IPS-NIHi7 (cell line): ENCODE results near the gene PAIP2.
A peak's percentile ranks its signal among the peaks of the same experiment; 100 is the strongest.
"Not testable (repeated sequence)": the region's sequence is repeated elsewhere in the genome, so short reads cannot be mapped to it uniquely, and the experiment has no call there.

ENCODE experiments used
- DNase-seq: peaks from one replicate; pipeline ENCODE4 v3.0.0; 2012; ENCODE audit warnings: mixed read lengths; ENCODE audit errors: extremely low spot score

The PAIP2 gene

DNA sequence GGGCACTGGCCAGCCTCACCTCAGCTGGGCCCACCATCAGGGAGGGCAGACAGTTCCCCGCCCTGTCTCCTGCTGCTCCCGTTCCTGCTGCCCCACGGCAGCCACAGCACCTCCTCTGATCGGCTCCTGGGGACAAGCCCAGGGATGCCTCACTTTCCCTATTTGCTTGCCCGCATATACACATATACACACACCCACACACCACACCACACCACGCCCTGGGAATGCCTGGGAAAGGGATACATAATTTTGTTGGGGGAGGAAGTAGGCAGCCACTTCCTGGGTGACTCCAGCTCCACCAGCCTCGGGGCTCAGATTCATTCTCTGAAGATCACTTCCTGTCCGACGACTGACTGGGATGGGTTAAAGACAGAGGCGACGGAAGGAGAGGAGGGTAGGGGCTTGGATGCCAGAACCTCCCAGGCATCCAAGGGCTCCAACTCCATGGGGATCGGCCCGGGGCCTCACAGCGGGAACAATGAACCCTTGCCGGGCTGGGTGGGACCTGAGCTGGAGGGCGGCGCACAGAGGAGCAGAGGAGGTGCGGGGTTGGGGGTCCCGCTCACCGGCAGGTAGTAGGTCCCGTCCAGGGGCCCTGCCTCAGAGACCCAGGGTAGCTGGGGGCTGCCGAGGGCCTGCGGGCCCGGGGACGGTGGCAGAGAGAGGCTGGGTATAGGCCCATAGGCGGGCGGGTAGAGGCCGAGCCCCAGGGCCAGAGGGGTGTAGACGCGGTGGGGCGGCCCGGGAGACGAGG is 50.1 kb downstream of the PAIP2 start:
- peak; percentile 30 for DNase-seq

- DNase-seq: no peak
Observed at GRCh38 chr5:139392324-139392677, 50.6 kb downstream of the PAIP2 start.

- DNase-seq: peak; percentile 88
Observed at GRCh38 chr5:139392678-139393496, 51.2 kb downstream of the PAIP2 start.

DNA sequence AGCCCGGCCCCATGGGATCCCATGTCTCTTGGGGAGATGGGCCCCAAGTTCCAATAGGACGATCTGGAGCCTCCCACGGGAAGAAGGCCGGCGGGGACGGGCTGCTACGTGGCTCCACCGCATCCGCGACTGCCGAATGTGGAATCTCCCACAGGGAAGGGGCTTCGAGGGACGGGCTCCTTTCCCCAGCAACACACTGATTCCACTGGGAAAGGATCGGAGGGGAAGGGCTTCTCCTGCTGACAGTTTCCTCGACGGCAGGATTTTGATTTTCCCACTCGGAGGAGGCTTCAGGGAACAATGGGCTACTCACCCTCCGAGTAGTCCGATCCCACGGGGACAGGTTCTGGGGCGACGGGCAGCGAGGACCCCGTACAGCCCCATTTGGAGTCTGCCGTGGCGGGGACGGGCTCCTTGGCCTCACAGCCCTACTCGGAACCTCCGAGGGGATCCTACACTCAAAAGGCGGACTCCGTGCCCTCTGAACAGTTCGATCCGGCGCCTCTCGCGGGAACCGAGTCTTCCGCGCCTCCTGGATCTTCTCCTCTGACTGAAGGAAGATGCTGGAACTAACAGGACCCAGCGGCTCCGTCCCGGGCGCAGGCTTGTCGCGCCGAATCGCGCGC is 52.0 kb downstream of the PAIP2 start:
- DNase-seq: no peak

- DNase-seq: peak; percentile 66
Observed at GRCh38 chr5:139394123-139394653, 52.5 kb downstream of the PAIP2 start.

DNA sequence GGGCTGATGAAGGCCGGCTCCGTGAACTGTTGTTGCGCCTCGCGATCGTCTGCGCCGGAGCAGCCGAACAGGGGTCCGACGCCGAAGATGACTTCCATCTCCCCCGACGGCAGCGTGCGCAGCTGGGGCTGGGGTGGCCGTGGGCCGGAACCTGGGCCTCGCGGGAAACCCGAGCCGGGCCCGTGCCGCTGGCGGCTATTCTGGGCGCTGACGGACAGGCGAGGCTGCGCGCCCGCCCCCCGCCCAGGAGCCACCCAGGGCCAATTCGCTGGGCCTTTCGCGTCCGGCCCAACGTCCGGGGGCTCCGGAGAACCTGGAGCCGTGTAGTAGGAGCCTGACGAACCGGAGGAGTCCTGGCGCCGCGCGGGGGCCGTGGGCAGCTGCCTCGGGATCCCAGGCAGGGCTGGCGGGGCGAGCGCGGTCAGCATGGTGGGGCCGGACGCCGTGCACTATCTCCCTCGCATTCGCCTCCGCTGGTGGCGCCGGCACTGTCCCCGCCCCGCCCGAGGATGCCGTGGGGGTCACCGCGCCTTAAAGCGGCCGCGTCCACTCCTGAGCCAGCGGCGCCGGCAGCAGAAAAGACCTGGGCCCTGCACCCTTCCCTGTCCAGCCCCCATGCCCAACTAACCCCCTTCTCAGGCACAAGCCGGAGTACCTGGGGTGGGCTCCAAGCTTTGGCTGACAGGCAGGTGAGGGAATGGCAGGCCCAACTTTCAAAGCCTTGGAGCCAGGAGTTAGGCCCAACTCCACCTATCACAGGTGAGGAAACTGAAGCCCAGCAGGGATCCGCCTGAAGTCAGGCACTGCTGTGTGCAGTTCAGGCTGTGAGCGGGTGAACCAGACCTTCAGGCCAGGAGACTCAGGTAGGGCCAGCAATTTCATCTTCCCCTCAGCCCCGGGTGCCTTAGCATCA is 53.3 kb downstream of the PAIP2 start, which contains the start of gene PROB1:
Gene PROB1 (minus strand): TSS at position 451 of the 913 bp plus-strand sequence. CDS start 23 bp downstream, at position 428.
- no peak for DNase-seq

DNA sequence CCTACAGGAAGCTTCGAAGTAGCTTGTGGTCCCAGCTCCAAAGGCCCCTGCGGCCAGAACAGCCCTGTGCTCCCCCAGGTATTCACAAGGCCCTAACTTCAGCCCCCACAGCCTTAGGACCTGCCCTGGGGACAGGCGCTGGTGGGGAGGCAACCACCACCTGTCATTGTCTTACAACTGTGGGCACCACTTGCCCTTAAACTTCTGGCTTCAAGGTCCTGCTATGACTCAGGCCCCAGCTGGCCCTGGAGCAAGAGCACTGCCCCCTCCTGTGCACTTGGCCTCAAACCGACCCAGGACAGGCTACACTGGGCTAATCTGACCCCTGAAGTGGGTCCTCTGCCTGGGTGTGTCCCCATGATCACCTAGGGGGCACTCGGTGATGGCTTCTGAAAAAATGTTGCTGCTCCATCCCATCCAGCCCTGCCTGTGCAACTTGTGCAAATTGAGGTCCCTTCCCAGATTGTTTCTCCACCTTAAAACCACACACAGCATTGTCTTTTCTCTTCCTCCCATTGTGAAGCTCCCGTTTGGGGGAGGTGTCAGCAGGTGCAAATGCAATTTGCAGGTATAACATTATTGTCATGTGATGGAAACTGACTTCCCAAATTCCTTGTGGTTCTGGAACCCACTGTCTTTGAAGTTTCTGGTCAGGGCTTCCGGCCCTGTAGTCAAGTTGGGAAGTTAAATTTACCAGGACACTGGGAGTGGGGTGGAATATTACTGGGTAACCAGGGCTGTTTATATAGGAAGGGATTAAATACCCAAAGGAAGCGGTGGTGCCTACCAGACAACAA is 54.4 kb downstream of the PAIP2 start:
- DNase-seq: no peak

- no peak for DNase-seq
Observed at GRCh38 chr5:139396691-139397090, 55.0 kb downstream of the PAIP2 start.

GRCh38 chr5:139397921-139398320 is 56.3 kb downstream of the PAIP2 start:
- no peak for DNase-seq

DNA sequence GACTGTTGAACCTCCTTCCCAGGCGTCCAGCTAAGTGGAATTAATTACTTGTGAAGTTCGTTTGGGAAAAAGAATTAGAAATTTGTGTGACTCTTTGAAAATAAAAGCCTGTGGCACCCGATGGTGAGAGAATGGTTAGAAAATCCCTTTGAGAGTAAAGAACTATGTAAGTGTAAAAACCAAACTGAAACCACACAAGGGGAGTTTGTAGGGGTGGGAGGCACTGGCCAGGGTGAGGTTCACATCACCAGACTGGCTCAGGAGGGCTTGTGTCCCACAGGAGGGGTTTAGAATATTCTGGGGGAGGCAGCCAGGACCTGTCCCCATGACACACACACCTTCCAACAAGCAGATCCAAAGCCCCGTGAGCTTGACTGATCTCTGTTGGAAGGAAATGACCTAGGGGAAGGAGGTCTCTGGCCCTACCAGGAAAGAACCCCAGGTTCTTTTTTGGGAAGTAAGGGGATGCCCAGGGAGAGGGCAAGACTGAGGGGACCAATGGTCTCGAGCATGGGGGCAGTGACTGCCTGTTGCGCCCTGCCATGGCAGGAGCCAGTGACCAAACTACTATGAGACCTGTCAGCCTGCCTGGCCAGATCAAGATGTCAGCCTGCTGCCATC is 58.0 kb downstream of the PAIP2 start:
- DNase-seq: no peak

DNA sequence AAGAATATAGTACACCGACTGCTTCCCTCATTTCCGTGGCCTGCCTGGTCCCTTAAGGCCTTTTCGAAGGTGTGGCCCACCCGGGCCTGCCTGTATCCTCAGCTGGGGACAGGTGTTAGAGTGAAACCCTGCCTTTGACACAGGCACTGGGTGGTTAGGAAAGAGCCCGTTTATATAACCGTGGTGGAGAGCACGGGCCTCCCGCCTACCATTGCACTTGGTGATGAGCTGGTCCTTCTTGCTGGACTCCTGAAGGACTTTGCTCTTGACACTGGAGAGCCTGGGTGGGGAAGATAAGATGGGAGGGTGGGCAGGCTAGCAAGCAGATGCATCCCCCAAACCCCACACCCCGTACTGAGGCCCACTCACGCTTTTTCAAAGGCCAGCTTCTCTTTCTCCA is 59.9 kb downstream of the PAIP2 start:
- DNase-seq: no peak

- peak; percentile 79 for DNase-seq
Observed at GRCh38 chr5:139402561-139403158, 61.0 kb downstream of the PAIP2 start.

DNA sequence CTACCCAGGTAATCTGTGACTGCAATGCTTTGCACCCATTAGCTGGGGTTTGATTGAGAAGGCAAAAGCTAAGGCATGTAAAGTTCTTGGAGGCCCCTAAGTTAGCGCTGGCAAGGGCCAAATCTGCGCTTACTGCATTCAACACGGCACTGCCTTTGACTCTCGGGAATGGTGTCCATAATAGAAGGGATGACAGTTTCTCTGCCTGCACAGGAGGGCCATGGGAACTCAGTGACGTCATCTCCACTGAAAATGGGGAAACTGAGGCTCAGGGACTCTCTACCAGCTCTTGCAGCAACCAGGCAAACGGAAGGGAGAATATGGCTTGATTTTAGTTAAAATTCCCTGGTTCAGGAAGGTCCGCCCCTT is 61.7 kb downstream of the PAIP2 start:
- DNase-seq: no peak

GRCh38 chr5:139403787-139404483 is 62.3 kb downstream of the PAIP2 start, which contains the start of gene SPATA24:
TSS of gene SPATA24 (minus strand) at chr5:139404089. CDS start at chr5:139404060, 29 bp downstream.
- peak; percentile 99 for DNase-seq

DNA sequence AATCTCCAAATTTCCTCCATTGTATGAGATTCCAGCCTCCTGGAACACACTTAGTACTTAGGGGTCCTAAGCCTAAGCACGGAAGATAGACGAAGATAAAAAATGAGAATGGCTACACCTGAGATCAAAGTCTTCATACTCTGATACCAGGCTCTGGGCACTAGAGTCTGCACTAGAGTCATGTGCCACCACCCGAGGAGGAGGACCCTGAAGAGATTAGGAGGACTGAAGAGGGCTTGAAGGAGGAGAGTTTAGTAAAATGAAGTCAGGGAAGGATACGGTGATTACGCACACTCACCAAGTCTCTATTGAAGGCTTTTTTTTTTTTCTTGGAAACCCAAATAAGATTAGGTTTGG is 62.8 kb downstream of the PAIP2 start:
- no peak for DNase-seq

- DNase-seq: no peak
Observed at GRCh38 chr5:139406963-139407362, 65.3 kb downstream of the PAIP2 start.

DNA sequence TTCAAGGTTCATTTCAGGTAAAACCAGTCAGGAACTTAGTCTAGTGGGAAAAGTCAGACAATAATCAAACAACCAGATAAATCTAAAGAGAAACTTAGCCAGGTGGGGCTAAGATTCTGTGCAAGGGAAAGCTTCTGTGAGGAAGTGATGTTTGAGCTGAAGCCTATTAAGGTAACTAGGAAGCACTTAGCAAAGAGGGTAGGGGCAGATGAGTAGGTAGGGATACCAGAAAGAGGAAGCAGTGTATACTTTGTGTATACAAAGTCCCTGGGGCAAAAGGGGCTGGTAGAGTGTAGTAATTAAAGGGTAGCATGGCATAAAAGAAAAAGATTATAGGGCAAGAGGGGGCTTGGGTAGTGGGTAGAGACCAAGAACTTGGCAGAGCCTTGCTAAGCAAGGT is 65.9 kb downstream of the PAIP2 start:
- no peak for DNase-seq

- DNase-seq: no peak
Observed at GRCh38 chr5:139408191-139408590, 66.5 kb downstream of the PAIP2 start.

- DNase-seq: not testable (repeated sequence)
Observed at GRCh38 chr5:139409116-139409515, 67.5 kb downstream of the PAIP2 start.
